SIG-M5 (cell line): ENCODE data around the gene RHOT1.
"Not testable (repeated sequence)": the region's sequence is repeated elsewhere in the genome, so short reads cannot be mapped to it uniquely, and the experiment has no call there.

Experiments used
- DNase-seq: peaks from one replicate; lab custom pipeline; 2025; lab: John Stamatoyannopoulos, UW

RHOT1 gene

GRCh38 chr17:32142038-32142856, at the start of gene RHOT1:
Gene RHOT1, plus strand, starts transcription at chr17:32142502. Its CDS starts 191 bp downstream, at chr17:32142693.
- no peak for DNase-seq

GRCh38 chr17:32099686-32100085, 42.6 kb upstream of the RHOT1 start:
- no peak for DNase-seq

GRCh38 chr17:32100323-32100722, 42.0 kb upstream of the RHOT1 start:
- DNase-seq, result not testable (repeated sequence)

GRCh38 chr17:32100971-32101631, 41.2 kb upstream of the RHOT1 start:
- DNase-seq, result no peak

- DNase-seq, result no peak
Measured at GRCh38 chr17:32102172-32102571, 40.1 kb upstream of the RHOT1 start.

- DNase-seq, result no peak
Measured at GRCh38 chr17:32102646-32103186, 39.6 kb upstream of the RHOT1 start.

GRCh38 chr17:32103476-32104113, 38.7 kb upstream of the RHOT1 start:
- no peak for DNase-seq

- no peak for DNase-seq
Measured at GRCh38 chr17:32104158-32104557, 38.1 kb upstream of the RHOT1 start.

GRCh38 chr17:32106471-32106981, 35.8 kb upstream of the RHOT1 start:
- not testable (repeated sequence) for DNase-seq

GRCh38 chr17:32107194-32107593, 35.1 kb upstream of the RHOT1 start:
- not testable (repeated sequence) for DNase-seq

- no peak for DNase-seq
Measured at GRCh38 chr17:32110596-32110995, 31.7 kb upstream of the RHOT1 start.

- no peak for DNase-seq
Measured at GRCh38 chr17:32111141-32111771, 31.0 kb upstream of the RHOT1 start.

GRCh38 chr17:32112416-32112815, 29.9 kb upstream of the RHOT1 start:
- no peak for DNase-seq

- DNase-seq, result no peak
Measured at GRCh38 chr17:32114536-32114935, 27.8 kb upstream of the RHOT1 start.

- DNase-seq, result not testable (repeated sequence)
Measured at GRCh38 chr17:32115546-32115945, 26.8 kb upstream of the RHOT1 start.

GRCh38 chr17:32116937-32117336, 25.4 kb upstream of the RHOT1 start:
- no peak for DNase-seq

GRCh38 chr17:32117399-32117798, 24.9 kb upstream of the RHOT1 start:
- no peak for DNase-seq

GRCh38 chr17:32118088-32118487, 24.2 kb upstream of the RHOT1 start:
- not testable (repeated sequence) for DNase-seq

GRCh38 chr17:32118835-32119234, 23.5 kb upstream of the RHOT1 start:
- DNase-seq, result no peak

- no peak for DNase-seq
Measured at GRCh38 chr17:32120141-32120540, 22.2 kb upstream of the RHOT1 start.

GRCh38 chr17:32120716-32121115, 21.6 kb upstream of the RHOT1 start:
- DNase-seq, result no peak

- DNase-seq, result no peak
Measured at GRCh38 chr17:32123782-32124181, 18.5 kb upstream of the RHOT1 start.
